OCI-LY7 (cell line): Measurements from ENCODE around the gene TPTE2. TPM values are rescaled to one million over a fixed set of nuclear protein-coding genes. Genes with fewer than 3 reads are reported as not detected.

Experiments
- BruUV-seq: library from RNA; stranded (reverse); fragments of 400-500 nt; replicated peaks from 2 replicates; lab custom pipeline; 2021; lab: Mats Ljungman, UMichigan
- CTCF ChIA-PET: fragments of 300-600 bp; sonication (Branson Sonifier 250); formaldehyde crosslinking; loops from one replicate; lab custom pipeline; 2022; ENCODE audit warnings: antibody characterized with exemption; ENCODE audit not compliant: unreplicated experiment; lab: Charles Lee
- POLR2A ChIA-PET: fragments of 300-600 bp; sonication (Branson Sonifier 250); formaldehyde crosslinking; loops from one replicate; lab custom pipeline; 2022; ENCODE audit warnings: antibody characterized with exemption; lab: Charles Lee
- DNase-seq: peaks from one replicate; pipeline ENCODE4 v3.0.0-alpha.2; 2015; ENCODE audit warnings: low spot score
- H2AFZ ChIP-seq: fragments of 200-600 bp; sonication (generic), shearing (Covaris generic); 2 replicates; pipeline ENCODE4 v1.6.1; 2014; ENCODE audit warnings: mild to moderate bottlenecking, antibody characterized with exemption, low read length, moderate library complexity
- H3K27ac ChIP-seq: fragments of 200-600 bp; sonication (generic); 2 replicates; pipeline ENCODE4 v1.5.1; 2014; ENCODE audit warnings: mixed run types, low read depth, mild to moderate bottlenecking, moderate library complexity, low read length, inconsistent platforms; ENCODE audit not compliant: poor library complexity, severe bottlenecking
- H3K36me3 ChIP-seq: fragments of 200-600 bp; sonication (generic); 2 replicates; pipeline ENCODE4 v1.6.1; 2014; ENCODE audit warnings: mild to moderate bottlenecking, antibody characterized with exemption, low read length, moderate library complexity, mixed read lengths; ENCODE audit not compliant: insufficient read depth
- H3K4me1 ChIP-seq: fragments of 200-600 bp; sonication (generic); 2 replicates; pipeline ENCODE4 v1.5.1; 2014; ENCODE audit warnings: mild to moderate bottlenecking, low read length; ENCODE audit not compliant: insufficient read depth, poor library complexity, severe bottlenecking
- H3K4me2 ChIP-seq: fragments of 200-600 bp; sonication (generic); 2 replicates; pipeline ENCODE4 v1.6.1; 2014; ENCODE audit warnings: mild to moderate bottlenecking, low read length
- H3K4me3 ChIP-seq: fragments of 200-600 bp; sonication (generic); 2 replicates; pipeline ENCODE4 v1.5.1; 2014; ENCODE audit warnings: mild to moderate bottlenecking, low read depth, low read length; ENCODE audit not compliant: poor library complexity, severe bottlenecking
- H3K79me2 ChIP-seq: fragments of 200-600 bp; sonication (generic); 2 replicates; pipeline ENCODE4 v1.6.1; 2016; ENCODE audit warnings: low read depth, mild to moderate bottlenecking, low read length, moderate library complexity, mixed read lengths; ENCODE audit not compliant: insufficient read depth
- H3K9me2 ChIP-seq: fragments of 200-600 bp; sonication (generic); 2 replicates; pipeline ENCODE4 v1.6.1; 2016; ENCODE audit warnings: mild to moderate bottlenecking, low read length, mixed read lengths; ENCODE audit not compliant: insufficient read depth
- H3K9me3 ChIP-seq: fragments of 200-600 bp; sonication (generic); 2 replicates; pipeline ENCODE4 v1.6.1; 2014; ENCODE audit warnings: mild to moderate bottlenecking, mixed run types, low read length, mixed read lengths
- H4K20me1 ChIP-seq: fragments of 200-600 bp; sonication (generic); 2 replicates; pipeline ENCODE4 v1.6.1; 2014; ENCODE audit warnings: mild to moderate bottlenecking, antibody characterized with exemption, low read length, moderate library complexity, mixed read lengths; ENCODE audit not compliant: insufficient read depth
- EZH2phosphoT487 ChIP-seq: fragments of 200-600 bp; sonication (generic); IDR thresholded peaks from 2 replicates; pipeline ENCODE4 v1.6.1; 2018; ENCODE audit warnings: low read depth, borderline replicate concordance, mild to moderate bottlenecking, mixed run types, antibody characterized with exemption, low read length, moderate library complexity, mixed read lengths
- intact Hi-C: fragments of 100-400 bp; cut with micrococcal nuclease; formaldehyde crosslinking; loops from one replicate; pipeline ENCODE4 v1.10.0; 2022; ENCODE audit not compliant: unreplicated experiment
- total RNA-seq, 2 experiments: library from RNA; depleted of rRNA in 1 of 2; stranded (reverse); fragments of >200 nt in 1 of 2; shearing (Covaris generic) in 1 of 2; gene quantifications; 2 replicates each; pipeline ENCODE4 v1.2.3, GENCODE V29; 2014 to 2022
- TF ChIP-seq, protein P1 (sequence below): fragments of 200-600 bp; sonication (generic); conservative IDR thresholded peaks from 2 replicates; pipeline ENCODE4 v1.5.1; 2014; ENCODE audit warnings: mild to moderate bottlenecking, antibody characterized with exemption, low read length, moderate library complexity, mixed read lengths

The TPTE2 gene
- total RNA-seq, 2 experiments from 2014 or later, result 0.27 TPM; not detected in 1

DNA sequence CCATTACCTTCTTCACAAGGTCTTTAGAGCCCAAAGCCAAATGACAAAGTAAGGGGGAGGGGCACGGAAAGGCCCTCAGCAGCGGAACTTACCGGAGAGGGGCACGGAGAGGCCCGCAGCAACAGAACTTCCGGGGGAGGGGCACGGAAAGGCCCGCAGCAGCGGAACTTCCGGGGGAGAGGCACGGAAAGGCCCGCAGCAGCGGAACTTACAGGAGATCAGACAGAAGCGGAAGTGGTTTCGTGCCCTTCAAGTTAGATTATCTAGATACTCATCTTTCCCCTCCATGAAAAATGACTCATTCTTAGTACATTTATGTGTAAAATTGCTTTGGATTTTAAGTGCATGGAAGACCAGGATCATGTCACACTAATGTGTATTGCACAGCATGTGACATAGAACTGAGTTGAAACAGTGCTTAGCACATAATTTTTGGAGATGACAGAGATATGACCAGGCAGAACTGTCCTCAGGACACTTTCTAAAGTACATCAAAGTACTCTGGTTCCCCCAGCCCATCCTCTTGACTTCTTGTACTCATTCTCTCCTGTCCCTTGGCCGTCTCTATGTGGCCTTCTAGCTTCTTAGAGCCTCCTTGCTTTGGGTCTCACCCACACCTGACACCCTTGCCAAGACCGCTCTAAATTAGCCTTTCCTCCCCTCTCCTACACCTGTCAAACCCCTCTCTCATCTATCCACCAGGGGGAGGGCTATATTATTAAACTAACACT, 25.7 kb upstream of the TPTE2 start:
- no peak for TF ChIP-seq EZH2phosphoT487
- TF ChIP-seq, protein P1, sequence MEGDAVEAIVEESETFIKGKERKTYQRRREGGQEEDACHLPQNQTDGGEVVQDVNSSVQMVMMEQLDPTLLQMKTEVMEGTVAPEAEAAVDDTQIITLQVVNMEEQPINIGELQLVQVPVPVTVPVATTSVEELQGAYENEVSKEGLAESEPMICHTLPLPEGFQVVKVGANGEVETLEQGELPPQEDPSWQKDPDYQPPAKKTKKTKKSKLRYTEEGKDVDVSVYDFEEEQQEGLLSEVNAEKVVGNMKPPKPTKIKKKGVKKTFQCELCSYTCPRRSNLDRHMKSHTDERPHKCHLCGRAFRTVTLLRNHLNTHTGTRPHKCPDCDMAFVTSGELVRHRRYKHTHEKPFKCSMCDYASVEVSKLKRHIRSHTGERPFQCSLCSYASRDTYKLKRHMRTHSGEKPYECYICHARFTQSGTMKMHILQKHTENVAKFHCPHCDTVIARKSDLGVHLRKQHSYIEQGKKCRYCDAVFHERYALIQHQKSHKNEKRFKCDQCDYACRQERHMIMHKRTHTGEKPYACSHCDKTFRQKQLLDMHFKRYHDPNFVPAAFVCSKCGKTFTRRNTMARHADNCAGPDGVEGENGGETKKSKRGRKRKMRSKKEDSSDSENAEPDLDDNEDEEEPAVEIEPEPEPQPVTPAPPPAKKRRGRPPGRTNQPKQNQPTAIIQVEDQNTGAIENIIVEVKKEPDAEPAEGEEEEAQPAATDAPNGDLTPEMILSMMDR, result no peak
- peak overlapping the region; percentile 46 for H3K27ac ChIP-seq
- H3K79me2 ChIP-seq, result no peaks in the 10 kb centered on the region
- peak; percentile 79 for DNase-seq
- intact Hi-C loops, result loop anchor here (1.0 to 10.0 kb wide), 3 partner anchors 22 to 435 kb away; no protein-coding TSS in a partner anchor
- no peaks in the 10 kb centered on the region for H3K9me2 ChIP-seq
- peak overlapping the region; percentile 52 for H3K4me2 ChIP-seq
- H3K9me3 ChIP-seq, result no peaks in the 10 kb centered on the region
- CTCF ChIA-PET, result no interaction called here
- peak overlapping the region; percentile 89 for H2AFZ ChIP-seq
- H4K20me1 ChIP-seq, result no peaks in the 10 kb centered on the region
- POLR2A ChIA-PET, result interaction anchor here (0.6 to 2.2 kb wide), 4 partner anchors 21 to 281 kb away, joined by 3 to 15 read pairs (median 4); no protein-coding TSS in a partner anchor
- peaks cover 10% of the 10 kb centered on the region for H3K4me1 ChIP-seq
- H3K4me3 ChIP-seq, result peak overlapping the region; percentile 59
- no TSS peak for BruUV-seq
- no peaks in the 10 kb centered on the region for H3K36me3 ChIP-seq

GRCh38 chr13:19581675-19582074, 20.3 kb upstream of the TPTE2 start:
- Histone ChIP-seq H3K4me3 (no peak overlapping the region), H3K4me1 (peaks cover 1% of the 10 kb centered on the region), H3K36me3 (no peaks in the 10 kb centered on the region), H3K9me2 (no peaks in the 10 kb centered on the region), H3K4me2 (no peak overlapping the region), H4K20me1 (no peaks in the 10 kb centered on the region), H3K79me2 (no peaks in the 10 kb centered on the region), H2AFZ (no peak overlapping the region), H3K27ac (no peak overlapping the region), H3K9me3 (no peaks in the 10 kb centered on the region)
- no peak for TF ChIP-seq EZH2phosphoT487
- TF ChIP-seq, protein P1, result no peak
- ChIA-PET CTCF (no interaction called here), POLR2A (no interaction called here)
- intact Hi-C loops, result loop anchor here (10.0 kb wide), 1 partner anchor 127 kb away; no protein-coding TSS in a partner anchor
- BruUV-seq, result no TSS peak
- no peak for DNase-seq

GRCh38 chr13:19575230-19575629, 13.9 kb upstream of the TPTE2 start:
- no peaks in the 10 kb centered on the region for H3K36me3 ChIP-seq
- H3K27ac ChIP-seq, result no peak overlapping the region
- no peak overlapping the region for H3K4me3 ChIP-seq
- no peaks in the 10 kb centered on the region for H3K9me2 ChIP-seq
- CTCF ChIA-PET, result no interaction called here
- POLR2A ChIA-PET, result interaction anchor here (0.5 kb wide), 1 partner anchor 68 kb away, joined by 3 read pairs; no protein-coding TSS in a partner anchor
- TF ChIP-seq, protein P1, result no peak
- TF ChIP-seq EZH2phosphoT487, result no peak
- H3K4me1 ChIP-seq, result no peaks in the 10 kb centered on the region
- no peaks in the 10 kb centered on the region for H3K79me2 ChIP-seq
- H3K4me2 ChIP-seq, result no peak overlapping the region
- H2AFZ ChIP-seq, result no peak overlapping the region
- intact Hi-C loops, result no loop called here
- no peaks in the 10 kb centered on the region for H4K20me1 ChIP-seq
- no peak for DNase-seq
- no peaks in the 10 kb centered on the region for H3K9me3 ChIP-seq
- no TSS peak for BruUV-seq
